ENCODE results near the gene SH2B3. TPM values are rescaled to one million over a fixed set of nuclear protein-coding genes. Genes with fewer than 3 reads are reported as not detected.
A peak's percentile ranks its signal among the peaks of the same experiment; 100 is the strongest.

SH2B3 gene
- total RNA-seq, 1 experiment from 2014 or later = 6.5 TPM

DNA sequence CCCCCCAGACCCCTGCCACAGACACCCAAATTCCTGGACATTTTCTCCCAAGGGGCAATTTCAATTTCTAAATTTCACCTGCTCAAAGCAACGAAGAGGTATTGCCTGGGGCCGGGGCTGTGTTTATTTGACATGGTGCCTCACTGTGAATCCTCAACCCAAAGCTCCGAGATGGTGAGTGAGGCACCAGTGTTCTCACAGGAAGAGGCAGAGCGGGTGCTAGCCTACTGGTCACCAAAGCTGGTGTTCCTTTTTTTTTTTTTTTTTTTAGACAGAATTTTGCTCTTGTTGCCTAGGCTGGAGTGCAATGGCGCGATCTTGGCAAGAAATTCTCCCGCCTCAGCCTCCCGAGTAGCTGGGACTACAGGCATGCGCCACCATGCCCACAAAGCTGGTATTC is 14.8 kb upstream of the SH2B3 start:
- TF ChIP-seq CTCF (conservative IDR thresholded peaks at IDR 0.05) (no peak), EZH2 (IDR thresholded peaks at IDR 0.05; ENCODE audit: low read depth) (no peak)
- no peak overlapping the region for H2AFZ ChIP-seq
- peaks cover 25% of the 10 kb centered on the region for H3K4me1 ChIP-seq (replicated peaks; ENCODE audit: insufficient read depth)
- H3K79me2 ChIP-seq (ENCODE audit: low read depth) = no peaks in the 10 kb centered on the region
- ChIA-PET POLR2A (ENCODE audit: unreplicated experiment) (no interaction called here), CTCF (interaction anchor here (0.6 kb wide), 1 partner anchor 71 kb away, joined by 5 read pairs; no protein-coding TSS in a partner anchor)
- H3K4me3 ChIP-seq = no peak overlapping the region
- intact Hi-C loops (cut with micrococcal nuclease; ENCODE audit: unreplicated experiment) = no loop called here
- no peak for DNase-seq
- no peak overlapping the region for H3K27ac ChIP-seq
- no peaks in the 10 kb centered on the region for H4K20me1 ChIP-seq (ENCODE audit: insufficient read depth)
- H3K9me3 ChIP-seq (ENCODE audit: insufficient read depth, low read depth) = no peaks in the 10 kb centered on the region
- H3F3A ChIP-seq (ENCODE audit: insufficient read depth, low read depth) = peaks cover 7% of the 10 kb centered on the region; the same call in 1 of the 2 replicates
- H3K9me2 ChIP-seq (ENCODE audit: insufficient read depth) = no peaks in the 10 kb centered on the region
- H3K27me3 ChIP-seq (ENCODE audit: insufficient read depth, low read depth) = no peaks in the 10 kb centered on the region
- no peaks in the 10 kb centered on the region for H3K36me3 ChIP-seq (ENCODE audit: low read depth)
- H3K4me2 ChIP-seq = no peak overlapping the region
- no TSS peak for BruUV-seq (replicated peaks)

DNA sequence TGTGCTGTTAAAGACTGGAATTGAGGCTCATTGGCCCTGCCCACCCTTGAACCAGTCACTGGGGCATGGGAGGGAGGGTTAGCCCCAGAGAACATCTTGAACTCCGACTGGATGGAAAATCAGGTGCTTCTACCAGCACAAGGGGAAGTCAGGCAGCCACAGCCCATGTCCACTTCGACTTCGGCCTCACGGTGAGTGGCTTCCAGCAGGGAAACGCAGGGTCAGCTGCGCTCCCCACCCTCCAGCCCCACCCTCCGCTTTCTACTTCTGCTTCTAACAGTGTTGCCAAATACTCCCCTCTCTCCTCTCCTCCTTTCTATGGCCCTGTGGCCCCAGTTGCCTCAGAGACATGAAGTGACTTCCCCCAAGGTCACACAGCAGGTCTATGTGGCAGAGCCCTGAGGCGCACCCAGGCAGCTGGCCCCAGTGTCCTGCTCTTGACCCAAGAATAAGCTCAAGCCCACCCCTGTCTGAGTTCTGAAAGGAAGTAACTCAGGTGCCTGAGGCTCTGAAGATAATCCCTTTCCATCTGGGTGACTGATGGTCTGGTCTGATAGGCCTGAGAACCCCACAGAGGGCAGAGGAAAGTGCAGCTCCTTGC is 11.9 kb upstream of the SH2B3 start:
- Histone ChIP-seq H3K27ac (no peak overlapping the region), H3K4me2 (peak overlapping the region; percentile 17; the same call in 1 of the 2 replicates), H3K36me3 (ENCODE audit: low read depth) (no peaks in the 10 kb centered on the region), H4K20me1 (ENCODE audit: insufficient read depth) (no peaks in the 10 kb centered on the region), H3F3A (ENCODE audit: insufficient read depth, low read depth) (peaks cover 36% of the 10 kb centered on the region), H3K4me3 (no peak overlapping the region), H3K4me1 (replicated peaks; ENCODE audit: insufficient read depth) (peaks cover 43% of the 10 kb centered on the region), H3K9me3 (ENCODE audit: insufficient read depth, low read depth) (no peaks in the 10 kb centered on the region), H3K79me2 (ENCODE audit: low read depth) (no peaks in the 10 kb centered on the region), H3K9me2 (ENCODE audit: insufficient read depth) (no peaks in the 10 kb centered on the region), H3K27me3 (ENCODE audit: insufficient read depth, low read depth) (no peaks in the 10 kb centered on the region), H2AFZ (no peak overlapping the region)
- ChIA-PET POLR2A (ENCODE audit: unreplicated experiment) (no interaction called here), CTCF (no interaction called here)
- intact Hi-C loops (cut with micrococcal nuclease; ENCODE audit: unreplicated experiment) = no loop called here
- BruUV-seq (replicated peaks) = no TSS peak
- no peak for TF ChIP-seq EZH2 (IDR thresholded peaks at IDR 0.05; ENCODE audit: low read depth)
- TF ChIP-seq CTCF (conservative IDR thresholded peaks at IDR 0.05) = no peak
- peak in 1 of 2 experiments; percentile 46 for DNase-seq

DNA sequence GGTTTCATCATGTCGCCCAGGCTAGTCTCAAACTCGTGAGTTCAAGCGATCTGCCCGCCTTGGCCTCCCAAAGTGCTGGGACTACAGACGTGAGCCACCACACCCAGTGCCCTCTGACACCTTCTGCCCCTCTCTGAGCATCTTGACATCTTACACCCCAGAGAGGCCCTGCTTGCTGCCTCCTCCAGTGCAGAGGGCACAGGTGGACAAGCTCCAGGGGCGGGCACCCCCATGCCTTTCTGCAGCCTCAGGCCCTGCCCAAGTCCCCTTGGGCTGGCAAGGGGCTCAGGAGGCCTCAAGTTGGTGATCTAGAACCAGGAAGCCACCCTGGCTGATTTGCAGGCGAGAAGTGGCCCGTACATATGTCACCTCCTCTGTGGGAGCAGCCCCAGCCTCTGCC is 11.2 kb upstream of the SH2B3 start:
- ChIA-PET POLR2A (ENCODE audit: unreplicated experiment) (no interaction called here), CTCF (no interaction called here)
- Histone ChIP-seq H3K4me2 (no peak overlapping the region), H3K36me3 (ENCODE audit: low read depth) (no peaks in the 10 kb centered on the region), H3K4me3 (no peak overlapping the region), H3K9me3 (ENCODE audit: insufficient read depth, low read depth) (no peaks in the 10 kb centered on the region), H4K20me1 (ENCODE audit: insufficient read depth) (no peaks in the 10 kb centered on the region), H3K27ac (no peak overlapping the region), H3K79me2 (ENCODE audit: low read depth) (no peaks in the 10 kb centered on the region), H2AFZ (no peak overlapping the region), H3K27me3 (ENCODE audit: insufficient read depth, low read depth) (no peaks in the 10 kb centered on the region), H3K9me2 (ENCODE audit: insufficient read depth) (no peaks in the 10 kb centered on the region), H3F3A (ENCODE audit: insufficient read depth, low read depth) (peaks cover 42% of the 10 kb centered on the region), H3K4me1 (replicated peaks; ENCODE audit: insufficient read depth) (peaks cover 37% of the 10 kb centered on the region)
- no TSS peak for BruUV-seq (replicated peaks)
- intact Hi-C loops (cut with micrococcal nuclease; ENCODE audit: unreplicated experiment) = no loop called here
- TF ChIP-seq CTCF (conservative IDR thresholded peaks at IDR 0.05) (no peak), EZH2 (IDR thresholded peaks at IDR 0.05; ENCODE audit: low read depth) (no peak)
- DNase-seq = no peak
